ENCODE measurements around the gene DTX4.

Gene DTX4

GRCh38 chr11:59221441-59221840 lies 49.5 kb downstream of the DTX4 start:
- DNase-seq, result no peak

- no peak for DNase-seq
Measured at GRCh38 chr11:59222464-59223060, 50.6 kb downstream of the DTX4 start.

GRCh38 chr11:59223177-59223576 lies 51.2 kb downstream of the DTX4 start:
- no peak for DNase-seq

- no peak for DNase-seq
Measured at GRCh38 chr11:59223611-59224010, 51.7 kb downstream of the DTX4 start.

- DNase-seq, result no peak
Measured at GRCh38 chr11:59224351-59224928, 52.5 kb downstream of the DTX4 start.

- DNase-seq, result no peak
Measured at GRCh38 chr11:59225017-59225416, 53.1 kb downstream of the DTX4 start.

GRCh38 chr11:59226396-59226795 lies 54.5 kb downstream of the DTX4 start:
- no peak for DNase-seq

- DNase-seq, result no peak
Measured at GRCh38 chr11:59240322-59240721, 68.4 kb downstream of the DTX4 start.

GRCh38 chr11:59243633-59244032 lies 71.7 kb downstream of the DTX4 start:
- DNase-seq, result no peak

- no peak for DNase-seq
Measured at GRCh38 chr11:59247531-59248227, 75.7 kb downstream of the DTX4 start.

- DNase-seq, result no peak
Measured at GRCh38 chr11:59249535-59249934, 77.6 kb downstream of the DTX4 start.

- DNase-seq, result no peak
Measured at GRCh38 chr11:59253001-59253400, 81.1 kb downstream of the DTX4 start.

- no peak for DNase-seq
Measured at GRCh38 chr11:59254286-59254685, 82.4 kb downstream of the DTX4 start.

- no peak for DNase-seq
Measured at GRCh38 chr11:59255281-59255680, 83.3 kb downstream of the DTX4 start.

All from T-helper 9 cell (primary cell).